CD4-positive, alpha-beta memory T cell (primary cell): Measurements from ENCODE around the gene REXO1. TPM values are rescaled to one million over a fixed set of nuclear protein-coding genes. Genes with fewer than 3 reads are reported as not detected.

Source experiments
- microRNA-seq: library from miRNA; unstranded; fragments of <30 nt; microRNA quantifications from one replicate; pipeline ENCODE4 v1.2.0, GENCODE V29; 2021; ENCODE audit warnings: borderline replicate concordance, borderline number of aligned reads, borderline microRNAs expressed, mixed read lengths
- polyA plus RNA-seq, 2 donors: library from polyadenylated mRNA; unstranded; fragments of 300-500 nt; fragmentation: Illumina TruSeq; gene quantifications; one replicate each; pipeline ENCODE4 v1.2.3, GENCODE V29; 2021
- total RNA-seq, 2 experiments: library from RNA; stranded (reverse); gene quantifications; one replicate each; pipeline ENCODE4 v1.2.3, GENCODE V29; 2021

Gene REXO1
- total and polyA plus RNA-seq, 4 experiments from 2014 or later: 1.5 to 57.3 (median 34.5) TPM

Small RNA genes within 50 kb of the gene (microRNA-seq; reads per million reads assigned to microRNA genes)
- gene MIR1909: not detected

Other genes starting within 250 kb of the REXO1 start
- 100 to 1,000 TPM; 157 to 158 TPM for gene UQCR11, start 243.0 kb downstream of the REXO1 start, total RNA-seq
- 100 to 1,000 TPM; 623 to 668 TPM for gene UQCR11, start 243.0 kb downstream of the REXO1 start, polyA plus RNA-seq
- 10 to 100 TPM; 72.0 to 75.7 TPM for gene TCF3, start 195.9 kb downstream of the REXO1 start, total RNA-seq
- 10 to 100 TPM in 1 of 2 donors, 1 to 10 TPM in 1; 1.8 to 13.3 TPM for gene TCF3, start 195.9 kb downstream of the REXO1 start, polyA plus RNA-seq
- gene ONECUT3, start 95.0 kb downstream of the REXO1 start, total RNA-seq: not detected
- gene ONECUT3, start 95.0 kb downstream of the REXO1 start, polyA plus RNA-seq: not detected
- gene ATP8B3, start 36.2 kb downstream of the REXO1 start, total RNA-seq: 1 to 10 TPM; 4.9 to 5.5 TPM
- gene ATP8B3, start 36.2 kb downstream of the REXO1 start, polyA plus RNA-seq: 1 to 10 TPM in 1 of 2 donors, under 1 TPM in 1; 0.73 to 2.3 TPM
- gene KLF16, start 15.1 kb upstream of the REXO1 start, total RNA-seq: 10 to 100 TPM; 17.9 to 19.3 TPM
- gene KLF16, start 15.1 kb upstream of the REXO1 start, polyA plus RNA-seq: 1 to 10 TPM in 1 of 2 donors, under 1 TPM in 1; 0.39 to 1.3 TPM
- 100 to 1,000 TPM; 106 to 109 TPM for gene ABHD17A, start 37.0 kb upstream of the REXO1 start, total RNA-seq
- 100 to 1,000 TPM; 138 to 204 TPM for gene ABHD17A, start 37.0 kb upstream of the REXO1 start, polyA plus RNA-seq
- 1 to 10 TPM; 3.7 to 4.9 TPM for gene ADAT3, start 56.9 kb upstream of the REXO1 start, total RNA-seq
- 1 to 10 TPM; 1.4 to 3.9 TPM for gene ADAT3, start 56.9 kb upstream of the REXO1 start, polyA plus RNA-seq
- 10 to 100 TPM; 23.4 to 29.1 TPM for gene SCAMP4, start 56.9 kb upstream of the REXO1 start, total RNA-seq
- gene SCAMP4, start 56.9 kb upstream of the REXO1 start, polyA plus RNA-seq: 10 to 100 TPM in 1 of 2 donors, 1 to 10 TPM in 1; 9.8 to 15.5 TPM
- gene CSNK1G2, start 92.7 kb upstream of the REXO1 start, total RNA-seq: 100 to 1,000 TPM; 142 to 144 TPM
- gene CSNK1G2, start 92.7 kb upstream of the REXO1 start, polyA plus RNA-seq: 10 to 100 TPM; 11.3 to 56.7 TPM
- gene BTBD2, start 167.2 kb upstream of the REXO1 start, total RNA-seq: 10 to 100 TPM; 52.2 to 59.4 TPM
- gene BTBD2, start 167.2 kb upstream of the REXO1 start, polyA plus RNA-seq: 1 to 10 TPM; 2.8 to 6.6 TPM
- gene MKNK2, start 202.8 kb upstream of the REXO1 start, total RNA-seq: 100 to 1,000 TPM; 194 to 195 TPM
- 10 to 100 TPM; 24.1 to 63.9 TPM for gene MKNK2, start 202.8 kb upstream of the REXO1 start, polyA plus RNA-seq
- 100 to 1,000 TPM; 130 to 135 TPM for gene MOB3A, start 247.8 kb upstream of the REXO1 start, total RNA-seq
- gene MOB3A, start 247.8 kb upstream of the REXO1 start, polyA plus RNA-seq: 100 to 1,000 TPM in 1 of 2 donors, 10 to 100 TPM in 1; 29.6 to 114 TPM
- 10 to 100 TPM; 18.6 to 22.1 TPM for gene IZUMO4, start 248.4 kb upstream of the REXO1 start, total RNA-seq
- 1 to 10 TPM in 1 of 2 donors, under 1 TPM in 1; 0.84 to 1.2 TPM for gene IZUMO4, start 248.4 kb upstream of the REXO1 start, polyA plus RNA-seq